ENCODE data around the gene STIM2.

Gene STIM2

DNA sequence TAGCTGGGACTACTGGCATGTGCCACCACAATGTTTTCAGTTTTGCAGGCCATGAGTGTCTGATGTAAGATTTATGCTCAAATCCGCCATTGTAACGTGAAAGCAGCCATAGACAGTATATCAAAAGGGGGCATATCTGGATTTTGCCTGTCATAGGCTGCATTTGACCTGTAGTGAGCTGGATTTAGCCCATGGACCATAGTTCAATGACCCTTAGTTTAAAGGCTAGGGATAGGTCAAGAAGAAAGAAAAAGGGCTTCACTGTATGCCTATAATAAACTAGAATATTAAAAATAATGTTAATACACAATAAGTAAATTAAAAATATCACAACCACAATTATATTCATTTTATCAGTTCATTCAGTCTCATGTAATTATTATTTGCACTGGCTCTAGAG lies 181.8 kb downstream of the STIM2 start:
- H3K79me2 ChIP-seq (ENCODE audit: low read length), result no peaks in the 10 kb centered on the region
- H3K9me3 ChIP-seq (replicated peaks; ENCODE audit: insufficient read depth, low read length), result no peaks in the 10 kb centered on the region
- no peak for DNase-seq
- H3K4me1 ChIP-seq (ENCODE audit: low read length), result no peaks in the 10 kb centered on the region
- no peaks in the 10 kb centered on the region for H3K27me3 ChIP-seq (replicated peaks; ENCODE audit: insufficient read depth, low read length)
- H3K9me2 ChIP-seq (replicated peaks; ENCODE audit: insufficient read depth, low read length), result no peaks in the 10 kb centered on the region
- no peak overlapping the region for H3K4me2 ChIP-seq (ENCODE audit: low read depth, low read length)
- no peak overlapping the region for H3K27ac ChIP-seq (ENCODE audit: low read length)
- TF ChIP-seq, protein P1, sequence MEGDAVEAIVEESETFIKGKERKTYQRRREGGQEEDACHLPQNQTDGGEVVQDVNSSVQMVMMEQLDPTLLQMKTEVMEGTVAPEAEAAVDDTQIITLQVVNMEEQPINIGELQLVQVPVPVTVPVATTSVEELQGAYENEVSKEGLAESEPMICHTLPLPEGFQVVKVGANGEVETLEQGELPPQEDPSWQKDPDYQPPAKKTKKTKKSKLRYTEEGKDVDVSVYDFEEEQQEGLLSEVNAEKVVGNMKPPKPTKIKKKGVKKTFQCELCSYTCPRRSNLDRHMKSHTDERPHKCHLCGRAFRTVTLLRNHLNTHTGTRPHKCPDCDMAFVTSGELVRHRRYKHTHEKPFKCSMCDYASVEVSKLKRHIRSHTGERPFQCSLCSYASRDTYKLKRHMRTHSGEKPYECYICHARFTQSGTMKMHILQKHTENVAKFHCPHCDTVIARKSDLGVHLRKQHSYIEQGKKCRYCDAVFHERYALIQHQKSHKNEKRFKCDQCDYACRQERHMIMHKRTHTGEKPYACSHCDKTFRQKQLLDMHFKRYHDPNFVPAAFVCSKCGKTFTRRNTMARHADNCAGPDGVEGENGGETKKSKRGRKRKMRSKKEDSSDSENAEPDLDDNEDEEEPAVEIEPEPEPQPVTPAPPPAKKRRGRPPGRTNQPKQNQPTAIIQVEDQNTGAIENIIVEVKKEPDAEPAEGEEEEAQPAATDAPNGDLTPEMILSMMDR (IDR thresholded peaks at IDR 0.05; ENCODE audit: low read length), result no peak
- no peak for TF ChIP-seq EZH2phosphoT487 (IDR thresholded peaks at IDR 0.05; ENCODE audit: low read length)
- TF ChIP-seq EZH2 (optimal IDR thresholded peaks at IDR 0.05; ENCODE audit: low read depth, low read length), result no peak
- no peak overlapping the region for H2AFZ ChIP-seq (ENCODE audit: low read length)
- no peak overlapping the region for H3K4me3 ChIP-seq (ENCODE audit: low read length)
- H3K9ac ChIP-seq (ENCODE audit: low read length), result no peak overlapping the region
- no peaks in the 10 kb centered on the region for H4K20me1 ChIP-seq (ENCODE audit: insufficient read depth, low read length)
- H3F3A ChIP-seq (ENCODE audit: insufficient read depth, low read length), result no peaks in the 10 kb centered on the region
- H3K36me3 ChIP-seq (replicated peaks; ENCODE audit: insufficient read depth, low read length), result no peaks in the 10 kb centered on the region

DNA sequence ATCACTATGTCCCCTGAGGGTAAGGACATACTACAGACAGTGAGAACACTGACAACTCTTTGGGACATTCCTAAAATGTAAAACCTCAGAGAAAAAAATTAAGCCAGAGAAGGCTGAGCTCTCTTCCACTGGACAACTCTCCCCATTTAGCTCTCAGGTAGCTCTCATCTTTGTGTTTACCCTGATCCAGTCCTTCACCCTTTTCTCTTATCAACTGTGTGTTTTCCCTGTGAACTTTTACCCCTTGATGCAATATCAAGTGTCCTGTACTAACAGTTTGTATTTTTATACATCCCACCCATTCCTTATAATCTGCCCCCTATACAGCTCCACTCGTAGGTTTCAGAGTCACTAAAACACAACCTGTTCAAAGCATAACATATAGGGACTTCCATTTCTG lies 182.6 kb downstream of the STIM2 start:
- Histone ChIP-seq H3K27me3 (replicated peaks; ENCODE audit: insufficient read depth, low read length) (no peaks in the 10 kb centered on the region), H3K4me3 (ENCODE audit: low read length) (no peak overlapping the region), H3K4me1 (ENCODE audit: low read length) (no peaks in the 10 kb centered on the region), H3F3A (ENCODE audit: insufficient read depth, low read length) (no peaks in the 10 kb centered on the region), H3K79me2 (ENCODE audit: low read length) (no peaks in the 10 kb centered on the region), H3K4me2 (ENCODE audit: low read depth, low read length) (no peak overlapping the region), H4K20me1 (ENCODE audit: insufficient read depth, low read length) (no peaks in the 10 kb centered on the region), H3K9me3 (replicated peaks; ENCODE audit: insufficient read depth, low read length) (no peaks in the 10 kb centered on the region), H3K9me2 (replicated peaks; ENCODE audit: insufficient read depth, low read length) (no peaks in the 10 kb centered on the region), H2AFZ (ENCODE audit: low read length) (no peak overlapping the region), H3K9ac (ENCODE audit: low read length) (no peak overlapping the region), H3K36me3 (replicated peaks; ENCODE audit: insufficient read depth, low read length) (no peaks in the 10 kb centered on the region), H3K27ac (ENCODE audit: low read length) (no peak overlapping the region)
- DNase-seq, result no peak
- TF ChIP-seq, protein P1 (IDR thresholded peaks at IDR 0.05; ENCODE audit: low read length), result no peak

DNA sequence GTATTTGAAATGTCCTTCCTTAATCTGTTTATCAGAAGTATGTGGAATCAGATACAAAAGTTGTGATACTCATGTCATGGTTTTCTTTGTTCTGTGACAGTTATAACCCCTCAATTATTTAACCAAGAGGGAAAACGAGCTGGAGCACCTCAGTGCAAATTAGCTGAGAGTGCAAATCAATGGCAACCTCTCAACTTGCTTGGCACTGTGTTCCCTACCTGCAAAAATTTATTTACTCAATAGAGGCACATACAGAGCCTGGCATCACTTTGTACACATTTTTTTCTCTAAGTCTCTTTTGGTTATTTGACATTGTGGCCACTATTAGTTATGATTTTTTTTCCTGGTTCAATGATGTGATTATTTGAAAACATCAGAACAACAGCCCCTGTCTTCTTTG lies 186.2 kb downstream of the STIM2 start:
- Histone ChIP-seq H3K79me2 (ENCODE audit: low read length) (no peaks in the 10 kb centered on the region), H4K20me1 (ENCODE audit: insufficient read depth, low read length) (no peaks in the 10 kb centered on the region), H3K36me3 (replicated peaks; ENCODE audit: insufficient read depth, low read length) (no peaks in the 10 kb centered on the region), H2AFZ (ENCODE audit: low read length) (no peak overlapping the region), H3K9me3 (replicated peaks; ENCODE audit: insufficient read depth, low read length) (no peaks in the 10 kb centered on the region), H3K4me3 (ENCODE audit: low read length) (no peak overlapping the region), H3K27ac (ENCODE audit: low read length) (no peak overlapping the region), H3F3A (ENCODE audit: insufficient read depth, low read length) (no peaks in the 10 kb centered on the region), H3K9me2 (replicated peaks; ENCODE audit: insufficient read depth, low read length) (no peaks in the 10 kb centered on the region), H3K4me1 (ENCODE audit: low read length) (no peaks in the 10 kb centered on the region), H3K4me2 (ENCODE audit: low read depth, low read length) (no peak overlapping the region), H3K27me3 (replicated peaks; ENCODE audit: insufficient read depth, low read length) (no peaks in the 10 kb centered on the region), H3K9ac (ENCODE audit: low read length) (no peak overlapping the region)
- no peak for DNase-seq
- TF ChIP-seq EZH2phosphoT487 (IDR thresholded peaks at IDR 0.05; ENCODE audit: low read length), result no peak
- TF ChIP-seq, protein P1 (IDR thresholded peaks at IDR 0.05; ENCODE audit: low read length), result no peak
- TF ChIP-seq EZH2 (optimal IDR thresholded peaks at IDR 0.05; ENCODE audit: low read depth, low read length), result no peak

Data from MM.1S (cell line).